Measurements from ENCODE around the gene ATF3.

- TF ChIP-seq CTCF (IDR thresholded peaks at IDR 0.05) (no peak), POLR2A (IDR thresholded peaks at IDR 0.05) (no peak)
Observed at GRCh38 chr1:212649020-212649419, 40.5 kb downstream of the ATF3 start.
